ENCODE data around the gene BANP.
"Not testable (repeated sequence)": the region's sequence is repeated elsewhere in the genome, so short reads cannot be mapped to it uniquely, and the experiment has no call there.

Gene BANP

GRCh38 chr16:87926246-87927194 is 24.7 kb upstream of the BANP start:
- DNase-seq = no peak

- DNase-seq = no peak
Observed at GRCh38 chr16:87927195-87927562, 24.1 kb upstream of the BANP start.

GRCh38 chr16:87929986-87930385 is 21.2 kb upstream of the BANP start:
- no peak for DNase-seq

- DNase-seq = no peak
Observed at GRCh38 chr16:87930456-87930855, 20.8 kb upstream of the BANP start.

- no peak for DNase-seq
Observed at GRCh38 chr16:87931504-87931903, 19.7 kb upstream of the BANP start.

- DNase-seq = not testable (repeated sequence)
Observed at GRCh38 chr16:87932475-87933139, 18.6 kb upstream of the BANP start.

GRCh38 chr16:87933140-87933495 is 18.1 kb upstream of the BANP start:
- no peak for DNase-seq

- not testable (repeated sequence) for DNase-seq
Observed at GRCh38 chr16:87934752-87935425, 16.3 kb upstream of the BANP start.

- not testable (repeated sequence) for DNase-seq
Observed at GRCh38 chr16:87936016-87936374, 15.2 kb upstream of the BANP start.

GRCh38 chr16:87936375-87937230 is 14.6 kb upstream of the BANP start, which contains the start of gene CA5A:
CA5A (minus strand) TSS chr16:87936529; CDS start chr16:87936450, 79 bp downstream.
- DNase-seq = no peak

- not testable (repeated sequence) for DNase-seq
Observed at GRCh38 chr16:87937231-87937542, 14.0 kb upstream of the BANP start.

- no peak for DNase-seq
Observed at GRCh38 chr16:87938412-87938949, 12.8 kb upstream of the BANP start.

- DNase-seq = no peak
Observed at GRCh38 chr16:87939562-87940423, 11.4 kb upstream of the BANP start.

GRCh38 chr16:87942680-87943079 is 8.6 kb upstream of the BANP start:
- no peak for DNase-seq

- peak; percentile 59 to 80 for DNase-seq
Observed at GRCh38 chr16:87945351-87946042, 5.7 kb upstream of the BANP start.

- no peak for DNase-seq
Observed at GRCh38 chr16:87946596-87947347, 4.5 kb upstream of the BANP start.

- DNase-seq = no peak
Observed at GRCh38 chr16:87947356-87948118, 3.7 kb upstream of the BANP start.

GRCh38 chr16:87948119-87948545 is 3.1 kb upstream of the BANP start:
- DNase-seq = no peak

- no peak for DNase-seq
Observed at GRCh38 chr16:87948735-87949070, 2.5 kb upstream of the BANP start.

All from hippocampal formation (tissue), 2 donors.